Activated CD8-positive, alpha-beta memory T cell treated with anti-CD3 and anti-CD28 coated beads, Interleukin-2, amount 50 U/mL, for 1 hour (primary cell): Measurements from ENCODE around the gene CEP57L1.
"Not testable (repeated sequence)": the region's sequence is repeated elsewhere in the genome, so short reads cannot be mapped to it uniquely, and the experiment has no call there.

ENCODE experiments used
- DNase-seq: peaks from one replicate; pipeline ENCODE4 v3.0.0-alpha.2; 2020; ENCODE audit errors: extremely low read depth

CEP57L1 gene

GRCh38 chr6:109105681-109106080, 10.4 kb downstream of the CEP57L1 start:
- no peak for DNase-seq

DNA sequence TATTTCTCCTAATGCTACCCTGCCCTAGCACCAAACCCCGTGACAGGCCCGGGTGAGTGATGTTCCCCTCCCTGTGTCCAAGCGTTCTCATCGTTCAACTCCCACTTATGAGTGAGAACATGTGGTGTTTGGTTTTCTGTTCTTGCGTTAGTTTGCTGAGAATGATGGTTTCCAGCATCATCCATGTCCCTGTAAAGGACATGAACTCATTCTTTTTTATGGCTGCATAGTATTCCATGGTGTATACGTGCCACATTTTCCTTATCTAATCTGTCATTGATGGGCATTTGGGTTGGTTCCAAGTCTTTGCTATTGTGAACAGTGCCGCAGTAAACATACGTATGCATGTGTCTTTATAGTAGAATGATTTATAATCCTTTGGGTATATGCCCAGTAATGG, 14.4 kb downstream of the CEP57L1 start:
- DNase-seq: not testable (repeated sequence)

DNA sequence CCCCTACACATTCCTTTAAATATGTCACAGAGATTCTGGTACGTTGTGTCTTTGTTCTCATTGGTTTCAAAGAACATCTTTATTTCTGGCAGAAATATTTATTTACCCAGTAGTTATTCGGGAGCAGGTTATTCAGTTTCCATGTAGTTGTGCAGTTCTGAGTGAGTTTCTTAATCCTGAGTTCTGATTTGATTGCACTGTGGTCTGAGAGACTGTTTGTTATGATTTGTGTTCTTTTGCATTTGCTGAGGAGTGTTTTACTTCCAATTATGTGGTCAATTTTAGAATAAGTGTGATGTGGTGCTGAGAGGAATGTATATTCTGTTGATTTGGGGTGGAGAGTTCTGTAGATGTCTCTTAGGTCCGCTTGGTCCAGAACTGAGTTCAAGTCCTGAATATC, 17.4 kb downstream of the CEP57L1 start:
- not testable (repeated sequence) for DNase-seq

GRCh38 chr6:109117346-109118035, 22.2 kb downstream of the CEP57L1 start:
- no peak for DNase-seq

- DNase-seq: no peak
Measured at GRCh38 chr6:109118337-109118736, 23.0 kb downstream of the CEP57L1 start.

GRCh38 chr6:109118871-109119354, 23.6 kb downstream of the CEP57L1 start:
- DNase-seq: no peak

DNA sequence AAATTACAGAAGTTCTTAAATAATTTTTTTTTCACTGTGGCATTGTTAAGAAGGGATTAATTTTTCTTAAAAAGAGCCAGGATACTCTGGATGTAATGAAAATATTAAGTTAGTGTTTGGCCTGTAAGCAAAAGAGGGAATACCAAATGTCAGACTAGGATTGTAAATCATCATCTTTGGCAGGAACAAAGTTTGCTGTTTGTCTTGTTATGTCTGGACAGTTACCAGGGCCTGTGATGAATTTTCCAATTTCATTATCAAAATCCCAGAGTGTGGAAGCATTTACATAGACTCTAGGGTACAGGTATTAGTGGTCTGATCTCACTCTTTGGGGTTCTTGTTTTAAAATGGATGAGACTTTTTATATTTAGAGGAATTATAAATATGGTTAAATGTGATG, 26.1 kb downstream of the CEP57L1 start:
- no peak for DNase-seq

GRCh38 chr6:109124219-109124618, 28.9 kb downstream of the CEP57L1 start:
- no peak for DNase-seq

- DNase-seq: no peak
Measured at GRCh38 chr6:109125504-109125903, 30.2 kb downstream of the CEP57L1 start.

GRCh38 chr6:109130065-109130464, 34.8 kb downstream of the CEP57L1 start:
- no peak for DNase-seq

- DNase-seq: not testable (repeated sequence)
Measured at GRCh38 chr6:109135600-109135999, 40.3 kb downstream of the CEP57L1 start.

DNA sequence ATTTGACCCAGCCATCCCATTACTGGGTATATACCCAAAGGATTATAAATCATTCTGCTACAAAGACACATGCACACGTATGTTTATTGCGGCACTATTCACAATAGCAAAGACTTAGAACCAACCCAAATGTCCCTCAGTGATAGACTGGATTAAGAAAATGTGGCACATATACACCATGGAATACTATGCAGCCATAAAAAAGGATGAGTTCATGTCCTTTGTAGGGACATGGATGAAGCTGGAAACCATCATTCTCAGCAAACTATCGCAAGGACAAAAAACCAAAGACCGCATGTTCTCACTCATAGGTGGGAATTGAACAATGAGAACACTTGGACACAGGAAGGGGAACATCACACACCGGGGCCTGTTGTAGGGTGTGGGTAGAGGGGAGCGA, 40.7 kb downstream of the CEP57L1 start:
- not testable (repeated sequence) for DNase-seq

DNA sequence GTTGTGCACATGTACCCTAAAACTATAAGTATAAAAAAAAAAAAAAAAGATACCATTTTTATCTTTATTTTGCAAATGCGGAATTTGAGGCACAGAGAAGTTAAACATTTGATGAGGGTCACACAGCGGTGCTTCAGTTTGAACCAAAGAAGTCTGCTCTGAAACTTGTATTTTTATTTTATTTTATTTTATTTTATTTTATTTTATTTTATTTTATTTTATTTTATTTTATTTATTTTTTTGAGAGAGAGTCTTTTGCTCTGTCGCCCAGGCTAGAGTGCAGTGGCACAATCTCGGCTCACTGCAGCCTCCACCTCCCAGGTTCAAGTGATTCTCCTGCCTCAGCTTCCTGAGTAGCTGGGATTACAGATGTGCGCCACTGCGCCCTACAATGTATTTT, 41.2 kb downstream of the CEP57L1 start:
- not testable (repeated sequence) for DNase-seq

DNA sequence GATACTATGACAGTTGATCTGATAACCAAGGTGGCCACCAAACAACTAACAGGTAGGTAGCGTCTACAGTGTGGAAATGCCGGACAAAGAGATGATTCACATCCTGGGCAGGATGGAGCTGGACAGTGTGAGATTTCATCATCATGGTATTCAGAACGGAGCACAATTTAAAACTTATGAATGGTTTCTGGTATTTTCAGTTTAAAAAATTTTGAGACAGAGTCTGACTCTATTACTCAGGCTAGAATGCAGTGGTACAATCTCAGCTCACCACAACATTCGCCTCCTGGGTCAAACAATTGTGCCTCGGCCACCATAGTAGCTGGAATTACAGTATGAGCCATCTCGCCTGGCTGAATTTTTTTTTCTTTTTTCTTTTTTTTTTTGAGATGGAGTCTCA, 43.8 kb downstream of the CEP57L1 start:
- DNase-seq: no peak

GRCh38 chr6:109142067-109142466, 46.8 kb downstream of the CEP57L1 start:
- DNase-seq: not testable (repeated sequence)

DNA sequence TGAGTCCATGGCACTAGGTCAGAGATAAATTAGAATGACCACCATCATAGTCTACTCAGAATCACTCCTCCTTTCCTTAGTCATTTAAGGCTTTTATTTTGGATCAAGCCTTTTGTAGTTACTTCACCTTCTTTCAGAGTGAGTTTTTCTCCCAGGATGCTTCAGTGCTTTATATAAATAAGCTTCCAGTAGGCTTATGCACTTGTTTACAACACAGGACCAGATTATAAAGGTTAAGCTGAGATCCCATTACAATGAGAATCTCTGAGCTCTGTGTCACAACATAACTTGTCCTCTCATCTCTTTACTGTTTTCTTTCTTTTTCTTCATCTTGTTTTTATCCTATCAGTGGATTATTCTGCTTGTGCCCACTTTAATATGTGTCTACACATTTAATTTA, 47.9 kb downstream of the CEP57L1 start:
- no peak for DNase-seq

GRCh38 chr6:109148251-109148650, 52.9 kb downstream of the CEP57L1 start:
- DNase-seq: not testable (repeated sequence)

GRCh38 chr6:109148716-109149115, 53.4 kb downstream of the CEP57L1 start:
- not testable (repeated sequence) for DNase-seq

DNA sequence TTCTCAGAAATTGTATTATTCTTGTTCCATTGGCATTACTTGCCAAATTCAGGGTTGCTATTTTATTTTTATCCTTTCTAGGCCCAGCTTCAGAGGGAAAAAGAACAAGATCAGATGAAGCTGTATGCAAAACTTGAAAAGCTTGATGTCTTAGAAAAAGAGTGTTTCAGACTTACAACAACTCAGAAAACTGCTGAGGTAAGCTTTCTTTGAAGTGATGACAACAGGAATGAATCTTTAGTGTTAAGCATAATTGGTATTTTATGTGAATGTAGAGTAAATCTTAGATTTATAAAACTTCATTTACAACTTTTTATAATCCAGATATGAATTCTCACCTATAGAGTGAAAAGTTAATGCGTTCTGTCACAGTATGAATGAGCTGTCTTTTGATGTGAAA, 58.4 kb downstream of the CEP57L1 start:
- no peak for DNase-seq

GRCh38 chr6:109164331-109164730, 69.0 kb downstream of the CEP57L1 start:
- DNase-seq: no peak

DNA sequence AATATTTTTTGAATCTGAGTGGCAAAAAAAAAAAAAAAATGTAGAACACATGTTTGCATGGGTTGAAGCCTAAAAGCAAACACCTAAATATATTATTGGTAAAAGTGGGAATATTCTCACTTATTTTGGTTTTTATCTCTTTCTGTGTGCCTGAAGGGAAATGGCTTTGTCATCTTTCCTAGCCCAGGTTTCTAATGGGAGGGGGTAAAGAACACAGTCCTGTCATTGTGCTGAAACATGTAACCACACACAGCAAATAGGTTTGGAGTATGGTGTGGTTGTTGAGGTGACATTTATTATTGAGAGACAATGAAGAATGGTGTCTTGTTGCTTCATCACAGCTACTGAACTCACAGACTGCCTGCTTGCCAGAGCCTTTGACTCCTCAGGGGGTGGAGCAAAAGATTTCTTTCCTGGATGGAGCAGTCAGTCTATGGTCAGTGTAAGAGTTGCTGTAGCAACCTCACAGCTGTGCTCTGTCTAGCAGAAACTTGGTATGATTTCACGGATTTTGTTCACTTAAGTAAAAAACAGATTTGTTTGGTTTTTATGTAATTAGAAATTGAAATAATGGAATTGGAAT, 70.2 kb downstream of the CEP57L1 start:
- DNase-seq: no peak

- DNase-seq: no peak
Measured at GRCh38 chr6:109166673-109167072, 71.4 kb downstream of the CEP57L1 start.

GRCh38 chr6:109167562-109167961, 72.3 kb downstream of the CEP57L1 start:
- no peak for DNase-seq

- no peak for DNase-seq
Measured at GRCh38 chr6:109170333-109170732, 75.0 kb downstream of the CEP57L1 start.
